Tibial artery (tissue), 4 donors: Measurements from ENCODE around the gene TOGARAM1.

ENCODE experiments used
- DNase-seq, 2 donors: peaks; one replicate each; pipeline ENCODE4 v3.0.0-alpha.2; 2019
- H3K27ac ChIP-seq, 2 donors: fragments of 200-600 bp; sonication (generic) in 1 of 2; 1 replicate in 1 of 2; 2 replicates in 1 of 2; pipeline ENCODE4 v1.5.1; 2018 to 2019; ENCODE audit warnings: mild to moderate bottlenecking in 1 of 2
- H3K27me3 ChIP-seq, 2 donors: fragments of 200-600 bp; sonication (generic) in 1 of 2; one replicate each; pipeline versions ENCODE4 v1.5.1 to v1.6.0; 2016 to 2019
- H3K36me3 ChIP-seq, 3 donors: fragments of 200-600 bp; sonication (generic) in 2 of 3; one replicate each; pipeline ENCODE4 v1.5.1; 2016 to 2019; ENCODE audit warnings: mild to moderate bottlenecking in 2 of 3
- H3K4me1 ChIP-seq, 4 donors: fragments of 200-600 bp; sonication (generic) in 2 of 4; 1 replicate in 3 of 4; 2 replicates in 1 of 4; pipeline ENCODE4 v1.5.1; 2016 to 2019
- H3K4me3 ChIP-seq, 2 donors: fragments of 200-600 bp; sonication (generic) in 1 of 2; 1 replicate in 1 of 2; 2 replicates in 1 of 2; pipeline ENCODE4 v1.5.1; 2018 to 2019; ENCODE audit warnings: mild to moderate bottlenecking in 2 of 2
- H3K9me3 ChIP-seq, 3 donors: fragments of 200-600 bp; sonication (generic) in 1 of 3; one replicate each; pipeline ENCODE4 v1.5.1; 2016 to 2019
- intact Hi-C: fragments of 100-400 bp; cut with DNase I; formaldehyde crosslinking; loops from one replicate; pipeline ENCODE4 v1.15.0; 2023; ENCODE audit warnings: low total_unique reads
- TF ChIP-seq, protein P1 (sequence below), 2 experiments: fragments of 200-600 bp in 1 of 2; fragments of 450-650 bp in 1 of 2; IDR thresholded peaks; one replicate each; pipeline ENCODE4 v1.5.1; 2017 to 2019; ENCODE audit warnings: antibody characterized with exemption in 2 of 2, mild to moderate bottlenecking in 1 of 2, moderate library complexity in 1 of 2

The TOGARAM1 gene

DNA sequence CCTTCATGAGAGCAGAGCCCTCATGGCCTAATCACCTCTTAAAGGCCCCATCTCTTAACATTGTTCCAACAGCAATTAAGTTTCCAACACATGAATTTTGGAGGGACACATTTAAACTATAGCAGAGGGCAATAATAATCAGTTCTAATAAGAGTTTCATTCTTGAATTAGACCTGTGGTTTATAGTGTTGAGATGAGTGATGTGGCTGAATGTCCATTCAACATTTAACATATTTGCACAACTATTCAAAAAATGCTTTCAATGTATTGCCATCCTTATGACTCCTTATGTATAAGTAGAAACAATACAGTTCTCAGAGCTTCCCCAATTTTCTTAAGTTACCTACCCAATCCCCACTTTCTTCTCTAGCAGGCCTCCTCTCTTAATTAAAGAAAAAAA lies 21.8 kb upstream of the TOGARAM1 start:
- Histone ChIP-seq H3K4me3 (no peak overlapping the region), H3K27ac (no peak overlapping the region), H3K36me3 (peaks cover 29 to 47% (median 44%) of the 10 kb centered on the region in 3 donors), H3K4me1 (peaks cover 0 to 11% (median 1%) of the 10 kb centered on the region in 4 donors), H3K9me3 (no peaks in the 10 kb centered on the region), H3K27me3 (no peaks in the 10 kb centered on the region)
- DNase-seq = no peak
- TF ChIP-seq, protein P1, sequence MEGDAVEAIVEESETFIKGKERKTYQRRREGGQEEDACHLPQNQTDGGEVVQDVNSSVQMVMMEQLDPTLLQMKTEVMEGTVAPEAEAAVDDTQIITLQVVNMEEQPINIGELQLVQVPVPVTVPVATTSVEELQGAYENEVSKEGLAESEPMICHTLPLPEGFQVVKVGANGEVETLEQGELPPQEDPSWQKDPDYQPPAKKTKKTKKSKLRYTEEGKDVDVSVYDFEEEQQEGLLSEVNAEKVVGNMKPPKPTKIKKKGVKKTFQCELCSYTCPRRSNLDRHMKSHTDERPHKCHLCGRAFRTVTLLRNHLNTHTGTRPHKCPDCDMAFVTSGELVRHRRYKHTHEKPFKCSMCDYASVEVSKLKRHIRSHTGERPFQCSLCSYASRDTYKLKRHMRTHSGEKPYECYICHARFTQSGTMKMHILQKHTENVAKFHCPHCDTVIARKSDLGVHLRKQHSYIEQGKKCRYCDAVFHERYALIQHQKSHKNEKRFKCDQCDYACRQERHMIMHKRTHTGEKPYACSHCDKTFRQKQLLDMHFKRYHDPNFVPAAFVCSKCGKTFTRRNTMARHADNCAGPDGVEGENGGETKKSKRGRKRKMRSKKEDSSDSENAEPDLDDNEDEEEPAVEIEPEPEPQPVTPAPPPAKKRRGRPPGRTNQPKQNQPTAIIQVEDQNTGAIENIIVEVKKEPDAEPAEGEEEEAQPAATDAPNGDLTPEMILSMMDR (IDR thresholded peaks at IDR 0.05) = no peak
- intact Hi-C loops = no loop called here

DNA sequence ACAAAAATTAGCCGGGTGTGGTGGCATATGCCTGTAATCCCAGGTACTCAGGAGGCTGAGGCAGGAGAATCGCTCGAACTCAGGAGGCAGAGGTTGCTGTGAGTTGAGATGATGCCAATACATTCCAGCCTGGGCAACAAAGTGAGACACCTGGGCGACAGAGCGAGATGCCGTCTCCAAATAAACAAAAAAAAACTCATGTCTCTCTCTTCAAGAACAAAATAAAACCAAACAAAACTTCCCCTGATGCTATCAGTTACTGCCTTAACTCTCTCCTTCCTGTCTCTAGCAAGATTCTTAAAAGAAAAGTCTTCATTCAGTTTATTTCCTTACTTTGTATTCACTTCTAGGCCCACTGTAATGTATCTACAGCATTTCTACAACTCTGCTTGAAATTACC lies 21.0 kb upstream of the TOGARAM1 start:
- intact Hi-C loops = no loop called here
- no peaks in the 10 kb centered on the region for H3K27me3 ChIP-seq
- TF ChIP-seq, protein P1 (IDR thresholded peaks at IDR 0.05) = no peak
- H3K36me3 ChIP-seq = peaks cover 34 to 51% (median 50%) of the 10 kb centered on the region in 3 donors
- no peak overlapping the region for H3K27ac ChIP-seq
- H3K9me3 ChIP-seq = no peaks in the 10 kb centered on the region
- H3K4me3 ChIP-seq = no peak overlapping the region
- H3K4me1 ChIP-seq = peaks cover 0 to 11% (median 1%) of the 10 kb centered on the region in 4 donors
- no peak for DNase-seq

DNA sequence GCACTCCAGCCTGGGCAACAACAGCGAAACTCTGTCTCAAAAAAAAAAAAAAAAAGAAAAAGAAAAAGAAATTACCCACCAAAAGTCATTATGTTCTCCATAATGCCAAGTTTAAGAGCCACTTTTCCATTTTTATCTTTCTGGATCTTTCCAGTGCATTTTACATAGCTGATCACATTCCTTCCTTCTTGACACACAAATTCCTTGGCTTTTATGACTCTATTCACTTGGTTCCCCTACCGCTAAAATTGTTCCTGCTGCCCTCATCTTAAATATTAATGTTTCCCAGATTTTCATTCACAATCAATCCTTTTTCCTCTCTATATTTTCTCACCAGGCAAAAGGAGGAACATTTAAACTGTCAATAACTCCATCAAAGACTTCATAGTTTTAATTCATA lies 20.4 kb upstream of the TOGARAM1 start:
- Histone ChIP-seq H3K27ac (no peak overlapping the region), H3K4me1 (peaks cover 0 to 11% (median 1%) of the 10 kb centered on the region in 4 donors), H3K36me3 (peaks cover 34 to 54% (median 50%) of the 10 kb centered on the region in 3 donors), H3K9me3 (no peaks in the 10 kb centered on the region), H3K4me3 (no peak overlapping the region), H3K27me3 (no peaks in the 10 kb centered on the region)
- TF ChIP-seq, protein P1 (IDR thresholded peaks at IDR 0.05) = no peak
- DNase-seq = no peak
- intact Hi-C loops = no loop called here

DNA sequence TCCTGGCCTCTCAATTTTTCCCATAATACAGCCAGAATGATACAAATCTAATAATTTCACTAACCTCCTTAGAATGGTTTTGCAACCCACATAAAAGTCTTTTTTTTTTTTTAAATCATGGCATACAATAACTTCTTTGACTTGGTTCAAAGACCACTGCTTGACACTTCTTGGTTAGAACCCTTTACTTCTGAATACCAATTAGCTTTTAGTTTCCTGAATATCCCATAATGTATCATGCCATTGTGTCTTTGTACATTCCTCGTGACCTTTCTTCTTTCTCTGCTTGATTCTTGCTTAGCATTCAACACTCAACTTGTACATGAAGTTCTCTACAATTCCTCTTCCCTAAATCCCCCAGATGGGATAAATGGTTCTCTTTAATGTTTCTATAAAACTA lies 19.6 kb upstream of the TOGARAM1 start:
- intact Hi-C loops = no loop called here
- TF ChIP-seq, protein P1 (IDR thresholded peaks at IDR 0.05) = no peak
- Histone ChIP-seq H3K27ac (no peak overlapping the region), H3K4me3 (no peak overlapping the region), H3K9me3 (no peaks in the 10 kb centered on the region), H3K4me1 (peaks cover 0 to 11% (median 1%) of the 10 kb centered on the region in 4 donors), H3K27me3 (no peaks in the 10 kb centered on the region), H3K36me3 (peaks cover 34 to 54% (median 50%) of the 10 kb centered on the region in 3 donors)
- no peak for DNase-seq

DNA sequence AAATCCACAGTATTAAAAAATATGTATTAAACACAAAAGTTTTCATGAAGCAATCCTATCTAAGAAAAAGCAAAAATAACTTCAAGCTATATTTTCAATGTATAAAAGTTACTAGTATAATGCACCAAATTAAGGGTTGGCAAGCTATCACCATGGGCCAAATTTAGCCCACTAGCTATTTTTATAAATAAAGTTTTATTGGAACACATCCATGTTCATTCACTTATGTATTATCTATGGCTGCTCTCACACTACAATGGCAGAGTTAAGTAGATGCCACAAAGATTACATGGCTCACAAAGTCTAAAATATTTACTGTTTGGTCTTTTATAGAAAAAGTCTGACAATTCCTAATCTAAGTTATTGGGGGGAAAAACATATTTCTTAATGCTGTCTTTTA lies 17.9 kb upstream of the TOGARAM1 start:
- Histone ChIP-seq H3K27ac (no peak overlapping the region), H3K36me3 (peaks cover 34 to 50% (median 36%) of the 10 kb centered on the region in 3 donors), H3K4me3 (no peak overlapping the region), H3K9me3 (no peaks in the 10 kb centered on the region), H3K4me1 (peaks cover 0 to 11% (median 1%) of the 10 kb centered on the region in 4 donors), H3K27me3 (no peaks in the 10 kb centered on the region)
- intact Hi-C loops = no loop called here
- TF ChIP-seq, protein P1 (IDR thresholded peaks at IDR 0.05) = no peak
- no peak for DNase-seq

DNA sequence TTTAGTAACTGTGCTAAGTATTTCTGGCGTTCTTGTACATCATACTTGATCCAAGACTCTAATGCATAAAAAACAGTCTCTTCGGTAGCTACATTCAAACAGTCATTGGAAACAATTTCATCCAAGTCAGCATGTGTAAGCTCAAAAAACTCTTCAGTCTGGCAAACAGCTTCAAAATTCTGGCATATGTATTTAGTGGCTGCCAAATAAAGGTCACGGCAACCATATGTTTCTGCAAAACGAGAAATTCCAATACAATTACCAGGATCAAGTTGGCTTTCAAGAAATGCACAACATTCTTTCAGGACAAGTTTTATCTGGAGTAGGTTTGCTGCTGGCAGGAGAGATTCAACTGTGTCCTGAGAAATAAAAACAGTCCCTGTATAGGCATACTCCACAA lies 16.7 kb upstream of the TOGARAM1 start:
- H3K27ac ChIP-seq = no peak overlapping the region
- no peak overlapping the region for H3K4me3 ChIP-seq
- H3K9me3 ChIP-seq = no peaks in the 10 kb centered on the region
- DNase-seq = no peak
- peaks cover 28 to 41% (median 28%) of the 10 kb centered on the region in 3 donors for H3K36me3 ChIP-seq
- intact Hi-C loops = no loop called here
- H3K27me3 ChIP-seq = no peaks in the 10 kb centered on the region
- peaks cover 0 to 11% (median 1%) of the 10 kb centered on the region in 4 donors for H3K4me1 ChIP-seq
- TF ChIP-seq, protein P1 (IDR thresholded peaks at IDR 0.05) = no peak
